AG10803 (cell line): Measurements from ENCODE around the gene KLHL26.

ENCODE experiments used
- DNase-seq: peaks from one replicate; pipeline ENCODE4 v3.0.0; 2010; ENCODE audit warnings: low read depth
- H3K4me3 ChIP-seq: 2 replicates; pipeline ENCODE4 v1.5.1; 2011; ENCODE audit warnings: mild to moderate bottlenecking, low read length, control low read depth
- TF ChIP-seq, protein P1 (sequence below): conservative IDR thresholded peaks from 2 replicates; pipeline ENCODE4 v1.5.1; 2011; ENCODE audit warnings: mild to moderate bottlenecking, low read length, control low read depth, inconsistent platforms

KLHL26 gene

GRCh38 chr19:18603958-18604819 is 32.6 kb upstream of the KLHL26 start:
- DNase-seq = no peak
- no peak overlapping the region for H3K4me3 ChIP-seq

GRCh38 chr19:18604820-18605159 is 32.0 kb upstream of the KLHL26 start:
- DNase-seq = no peak
- H3K4me3 ChIP-seq = no peak overlapping the region
- TF ChIP-seq, protein P1, sequence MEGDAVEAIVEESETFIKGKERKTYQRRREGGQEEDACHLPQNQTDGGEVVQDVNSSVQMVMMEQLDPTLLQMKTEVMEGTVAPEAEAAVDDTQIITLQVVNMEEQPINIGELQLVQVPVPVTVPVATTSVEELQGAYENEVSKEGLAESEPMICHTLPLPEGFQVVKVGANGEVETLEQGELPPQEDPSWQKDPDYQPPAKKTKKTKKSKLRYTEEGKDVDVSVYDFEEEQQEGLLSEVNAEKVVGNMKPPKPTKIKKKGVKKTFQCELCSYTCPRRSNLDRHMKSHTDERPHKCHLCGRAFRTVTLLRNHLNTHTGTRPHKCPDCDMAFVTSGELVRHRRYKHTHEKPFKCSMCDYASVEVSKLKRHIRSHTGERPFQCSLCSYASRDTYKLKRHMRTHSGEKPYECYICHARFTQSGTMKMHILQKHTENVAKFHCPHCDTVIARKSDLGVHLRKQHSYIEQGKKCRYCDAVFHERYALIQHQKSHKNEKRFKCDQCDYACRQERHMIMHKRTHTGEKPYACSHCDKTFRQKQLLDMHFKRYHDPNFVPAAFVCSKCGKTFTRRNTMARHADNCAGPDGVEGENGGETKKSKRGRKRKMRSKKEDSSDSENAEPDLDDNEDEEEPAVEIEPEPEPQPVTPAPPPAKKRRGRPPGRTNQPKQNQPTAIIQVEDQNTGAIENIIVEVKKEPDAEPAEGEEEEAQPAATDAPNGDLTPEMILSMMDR = no peak

More at GRCh38 chr19:18603958-18604819, 32.6 kb upstream of the KLHL26 start:
- TF ChIP-seq, protein P1 = no peak

- no peak overlapping the region for H3K4me3 ChIP-seq
- no peak for DNase-seq
- TF ChIP-seq, protein P1 = no peak
These were observed 31.7 kb upstream of the KLHL26 start for GRCh38 chr19:18605196-18605545.

- no peak overlapping the region for H3K4me3 ChIP-seq
- DNase-seq = no peak
- TF ChIP-seq, protein P1 = no peak
These were observed 31.1 kb upstream of the KLHL26 start for GRCh38 chr19:18605546-18606280.

DNA sequence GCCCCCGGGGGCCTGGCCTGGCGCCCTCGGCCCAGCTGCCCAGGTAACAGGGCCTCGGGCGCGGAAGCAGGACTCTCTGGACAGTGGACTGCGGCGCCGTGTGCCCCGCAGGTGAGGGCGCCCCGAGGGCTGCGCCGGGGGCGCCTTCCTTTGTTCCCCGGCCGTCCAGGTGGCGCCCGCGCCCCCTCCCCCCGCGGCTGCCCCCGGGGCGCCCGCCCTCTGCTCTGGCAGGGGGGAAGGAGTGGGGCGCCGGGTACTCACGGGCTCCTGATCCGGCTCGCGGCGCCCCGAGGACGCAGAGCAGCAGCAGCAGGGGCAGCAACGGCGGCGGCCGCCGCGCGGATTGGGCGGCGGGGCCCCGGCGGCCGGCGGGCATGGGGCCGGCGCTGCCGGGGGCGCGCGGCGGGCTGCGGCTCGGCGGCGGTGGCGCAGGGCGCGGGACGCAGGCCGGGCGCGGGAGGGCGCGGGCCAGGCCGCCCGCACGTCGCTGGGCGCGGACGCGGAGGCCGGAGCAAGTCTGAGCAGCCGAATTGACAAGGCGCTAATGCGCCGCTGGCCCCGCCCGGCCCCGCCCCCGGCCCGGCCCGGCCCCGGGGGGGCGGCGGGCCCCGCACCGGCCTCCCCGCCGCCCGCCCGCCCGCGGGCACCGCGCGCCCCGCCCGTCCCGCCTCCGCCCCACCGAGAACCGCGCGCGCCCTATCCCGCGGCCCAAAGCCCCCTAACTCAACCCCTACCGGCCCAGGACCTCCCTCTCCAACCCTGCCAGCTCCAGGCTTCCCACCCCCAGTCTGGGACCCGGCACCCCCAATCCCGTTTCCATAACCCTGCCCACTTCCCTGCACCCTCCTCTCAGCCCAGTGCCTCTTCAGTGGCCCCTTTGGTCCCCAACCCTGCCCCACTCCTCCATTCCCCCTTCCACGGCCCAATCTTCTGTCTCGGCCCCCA is 30.3 kb upstream of the KLHL26 start, which contains the start of gene CRLF1:
Gene CRLF1 (minus strand): TSS at position 519 of the 945 bp plus-strand sequence. CDS start 143 bp downstream, at position 376.
- no peak for DNase-seq
- TF ChIP-seq, protein P1 = no peak
- H3K4me3 ChIP-seq = no peak within 1 kb of the TSS; the same call in 1 of the 2 replicates

- DNase-seq = no peak
- TF ChIP-seq, protein P1 = no peak
- no peak overlapping the region for H3K4me3 ChIP-seq
These were observed 29.4 kb upstream of the KLHL26 start for GRCh38 chr19:18607226-18608101.
